ENCODE measurements around the gene PCSK7. TPM values are rescaled to one million over a fixed set of nuclear protein-coding genes. Genes with fewer than 3 reads are reported as not detected.
A peak's percentile ranks its signal among the peaks of the same experiment; 100 is the strongest.

PCSK7 gene
- total and polyA plus RNA-seq, 11 donors = 16.9 to 43.4 (median 26.2) TPM

- intact Hi-C loops (cut with DNase I) = loop anchor here in 8 of 10 donors (2.0 to 10.0 kb wide), 13 partner anchors 23 to 435 kb away; partner anchors contain the start of genes APOA5 (in 3 of the 8), SIDT2 (in 2 of the 8), ZPR1 (in 2 of the 8) and PAFAH1B2 (in 1 of the 8)
- H3K4me1 ChIP-seq = peaks cover 12 to 66% (median 49%) of the 10 kb centered on the region in 12 donors
- H3K4me3 ChIP-seq = peak overlapping the region in 1 of 12 donors; percentile 19
- H3K9me3 ChIP-seq = no peaks in the 10 kb centered on the region
- DNase-seq = peak in 3 of 5 donors; percentile 54 to 76 (median 63)
- peak in 2 of 12 donors; percentile 18 to 23 for TF ChIP-seq CTCF (IDR thresholded peaks at IDR 0.05)
- TF ChIP-seq POLR2A (IDR thresholded peaks at IDR 0.05) = no peak
- H3K36me3 ChIP-seq = peaks cover 0 to 91% (median 69%) of the 10 kb centered on the region in 9 donors
- no peaks in the 10 kb centered on the region for H3K27me3 ChIP-seq
- H3K27ac ChIP-seq = peak overlapping the region; percentile 59 to 98 (median 88)
- WGBS, 4 donors = 33 to 44% (median 36%) methylated on average over 7 of the region's 7 CpGs
- peak; percentile 32 to 56 (median 44) for ATAC-seq
Measured at GRCh38 chr11:117221775-117222517, 9.9 kb downstream of the PCSK7 start.

- Histone ChIP-seq H3K9me3 (no peaks in the 10 kb centered on the region), H3K4me3 (peak overlapping the region in 1 of 12 donors; percentile 11), H3K27ac (peak overlapping the region; percentile 59 to 98 (median 88)), H3K4me1 (peaks cover 12 to 71% (median 50%) of the 10 kb centered on the region in 12 donors), H3K27me3 (no peaks in the 10 kb centered on the region), H3K36me3 (peaks cover 0 to 94% (median 70%) of the 10 kb centered on the region in 9 donors)
- 36 to 43% (median 37%) methylated on average over 7 of the region's 7 CpGs for WGBS, 4 donors
- DNase-seq (peak in 4 of 5 donors; percentile 57 to 78 (median 60)), ATAC-seq (peak; percentile 54 to 75 (median 63))
- TF ChIP-seq POLR2A (IDR thresholded peaks at IDR 0.05) (no peak), CTCF (IDR thresholded peaks at IDR 0.05) (no peak)
- intact Hi-C loops (cut with DNase I) = loop anchor here in 8 of 10 donors (2.0 to 10.0 kb wide), 13 partner anchors 22 to 434 kb away; partner anchors contain the start of genes APOA5 (in 3 of the 8), SIDT2 (in 2 of the 8), ZPR1 (in 2 of the 8) and PAFAH1B2 (in 1 of the 8)
Measured at GRCh38 chr11:117220999-117221774, 10.7 kb downstream of the PCSK7 start.

- no peaks in the 10 kb centered on the region for H3K9me3 ChIP-seq
- intact Hi-C loops (cut with DNase I) = loop anchor here in 8 of 10 donors (2.0 to 10.0 kb wide), 13 partner anchors 22 to 433 kb away; partner anchors contain the start of genes APOA5 (in 3 of the 8), SIDT2 (in 2 of the 8), ZPR1 (in 2 of the 8) and PAFAH1B2 (in 1 of the 8)
- TF ChIP-seq POLR2A (IDR thresholded peaks at IDR 0.05) (no peak), CTCF (IDR thresholded peaks at IDR 0.05) (no peak)
- ATAC-seq (peak; percentile 77 to 83 (median 82)), DNase-seq (peak; percentile 77 to 87 (median 83))
- peaks cover 12 to 69% (median 49%) of the 10 kb centered on the region in 12 donors for H3K4me1 ChIP-seq
- H3K4me3 ChIP-seq = no peak overlapping the region
- H3K36me3 ChIP-seq = peaks cover 0 to 96% (median 71%) of the 10 kb centered on the region in 9 donors
- peak overlapping the region; percentile 59 to 98 (median 88) for H3K27ac ChIP-seq
- whole genome bisulfite sequencing, 4 donors = 20 to 38% (median 28%) methylated on average over 8 to 9 of the region's 9 CpGs
- H3K27me3 ChIP-seq = no peaks in the 10 kb centered on the region
Measured at GRCh38 chr11:117220568-117220967, 11.3 kb downstream of the PCSK7 start.
